Naive B cell (primary cell): ENCODE data around the gene OR1S1. TPM values are rescaled to one million over a fixed set of nuclear protein-coding genes. Genes with fewer than 3 reads are reported as not detected.

ENCODE experiments used
- ATAC-seq, 2 donors: fragments of 150-1000 bp; cut with Tn5 transposase; 2 replicates each; pipeline ENCODE4 v1.10.0; 2021; ENCODE audit warnings: low read depth in 2 of 2, mild to moderate bottlenecking in 2 of 2, moderate library complexity in 2 of 2
- DNase-seq: peaks from one replicate; pipeline ENCODE4 v3.0.0; 2022
- H3K27ac Mint-ChIP-seq, 6 donors: one replicate each; pipeline ENCODE4 v1.8.0; 2020 to 2022; ENCODE audit warnings: mild to moderate bottlenecking in 6 of 6, mixed read lengths in 6 of 6, moderate library complexity in 5 of 6, inconsistent platforms in 2 of 6
- H3K27me3 Mint-ChIP-seq, 3 donors: one replicate each; pipeline ENCODE4 v1.8.0; 2021 to 2022; ENCODE audit warnings: mixed read lengths in 3 of 3, mild to moderate bottlenecking in 1 of 3
- H3K36me3 Mint-ChIP-seq, 2 donors: one replicate each; pipeline ENCODE4 v1.8.0; 2020 to 2022; ENCODE audit warnings: mixed read lengths in 2 of 2, inconsistent platforms in 1 of 2, mild to moderate bottlenecking in 1 of 2
- H3K4me1 Mint-ChIP-seq, 3 donors: one replicate each; pipeline ENCODE4 v1.8.0; 2020 to 2022; ENCODE audit warnings: mixed read lengths in 3 of 3, inconsistent platforms in 1 of 3, mild to moderate bottlenecking in 1 of 3, moderate library complexity in 1 of 3
- H3K4me3 Mint-ChIP-seq, 8 donors: one replicate each; pipeline ENCODE4 v1.8.0; 2020 to 2022; ENCODE audit warnings: mild to moderate bottlenecking in 8 of 8, mixed read lengths in 8 of 8, moderate library complexity in 8 of 8, inconsistent platforms in 2 of 8
- H3K9me3 Mint-ChIP-seq, 7 donors: one replicate each; pipeline ENCODE4 v1.8.0; 2020 to 2022; ENCODE audit warnings: mixed read lengths in 7 of 7, mild to moderate bottlenecking in 5 of 7, inconsistent platforms in 2 of 7, moderate library complexity in 1 of 7
- polyA plus RNA-seq, 6 donors: library from polyadenylated mRNA; unstranded; fragments of 300-500 nt; fragmentation: Illumina TruSeq; gene quantifications; one replicate each; pipeline ENCODE4 v1.2.3, GENCODE V29; 2021; ENCODE audit warnings: low read depth in 6 of 6

The OR1S1 gene
- polyA plus RNA-seq, 6 donors from 2014 or later: not detected

GRCh38 chr11:58216476-58216875 lies 4.0 kb downstream of the OR1S1 start:
- ATAC-seq (no peak), DNase-seq (no peak)
- H3K27me3 Mint-ChIP-seq: peaks cover 13 to 23% (median 23%) of the 10 kb centered on the region in 3 donors
- H3K9me3 Mint-ChIP-seq: peaks cover 0 to 2% (median 0%) of the 10 kb centered on the region in 7 donors
- no peak overlapping the region for H3K27ac Mint-ChIP-seq
- H3K4me3 Mint-ChIP-seq: no peak overlapping the region
- H3K4me1 Mint-ChIP-seq: no peaks in the 10 kb centered on the region
- H3K36me3 Mint-ChIP-seq: no peaks in the 10 kb centered on the region

GRCh38 chr11:58222721-58223120 lies 10.2 kb downstream of the OR1S1 start:
- no peaks in the 10 kb centered on the region for H3K36me3 Mint-ChIP-seq
- no peaks in the 10 kb centered on the region for H3K4me1 Mint-ChIP-seq
- peaks cover 0 to 2% (median 0%) of the 10 kb centered on the region in 7 donors for H3K9me3 Mint-ChIP-seq
- ATAC-seq: no peak
- no peak for DNase-seq
- H3K4me3 Mint-ChIP-seq: no peak overlapping the region
- H3K27ac Mint-ChIP-seq: no peak overlapping the region
- H3K27me3 Mint-ChIP-seq: peaks cover 12 to 26% (median 18%) of the 10 kb centered on the region in 3 donors

- ATAC-seq: no peak
- Mint-ChIP-seq H3K27me3 (peaks cover 7 to 26% (median 21%) of the 10 kb centered on the region in 3 donors), H3K36me3 (peaks cover 0 to 5% of the 10 kb centered on the region in 2 donors), H3K4me1 (no peaks in the 10 kb centered on the region), H3K9me3 (peaks cover 0 to 9% (median 3%) of the 10 kb centered on the region in 7 donors), H3K4me3 (no peak overlapping the region), H3K27ac (peak overlapping the region in 1 of 6 donors; percentile 52)
- DNase-seq: no peak
These were observed 15.6 kb downstream of the OR1S1 start for GRCh38 chr11:58227956-58228615.

- H3K27me3 Mint-ChIP-seq: peaks cover 12 to 38% (median 16%) of the 10 kb centered on the region in 3 donors
- no peaks in the 10 kb centered on the region for H3K36me3 Mint-ChIP-seq
- no peaks in the 10 kb centered on the region for H3K4me1 Mint-ChIP-seq
- DNase-seq: no peak
- no peak for ATAC-seq
- no peak overlapping the region for H3K4me3 Mint-ChIP-seq
- peaks cover 10 to 35% (median 15%) of the 10 kb centered on the region in 7 donors for H3K9me3 Mint-ChIP-seq
- no peak overlapping the region for H3K27ac Mint-ChIP-seq
These were observed 31.4 kb downstream of the OR1S1 start for GRCh38 chr11:58243954-58244353.

- Mint-ChIP-seq H3K27me3 (peaks cover 0 to 7% (median 0%) of the 10 kb centered on the region in 3 donors), H3K9me3 (peaks cover 4 to 64% (median 18%) of the 10 kb centered on the region in 7 donors), H3K27ac (no peak overlapping the region), H3K36me3 (no peaks in the 10 kb centered on the region), H3K4me3 (no peak overlapping the region), H3K4me1 (no peaks in the 10 kb centered on the region)
- DNase-seq: no peak
- ATAC-seq: no peak
These were observed 42.4 kb downstream of the OR1S1 start for GRCh38 chr11:58254936-58255335.

GRCh38 chr11:58259983-58260382 lies 47.5 kb downstream of the OR1S1 start:
- Mint-ChIP-seq H3K4me3 (no peak overlapping the region), H3K27ac (no peak overlapping the region), H3K9me3 (peaks cover 0 to 15% (median 8%) of the 10 kb centered on the region in 7 donors), H3K27me3 (peaks cover 0 to 7% (median 0%) of the 10 kb centered on the region in 3 donors), H3K36me3 (no peaks in the 10 kb centered on the region), H3K4me1 (no peaks in the 10 kb centered on the region)
- DNase-seq: no peak
- ATAC-seq: no peak

Other genes starting within 250 kb of the OR1S1 start
- not detected for gene OR9Q1, start 188.8 kb upstream of the OR1S1 start, polyA plus RNA-seq
- not detected for gene OR6Q1, start 181.8 kb upstream of the OR1S1 start, polyA plus RNA-seq
- not detected for gene OR9I1, start 87.2 kb upstream of the OR1S1 start, polyA plus RNA-seq
- gene OR9Q2, start 23.6 kb upstream of the OR1S1 start, polyA plus RNA-seq: not detected
- gene OR1S2, start 8.6 kb upstream of the OR1S1 start, polyA plus RNA-seq: not detected
- not detected for gene OR10Q1, start 16.2 kb downstream of the OR1S1 start, polyA plus RNA-seq
- not detected for gene OR10W1, start 55.5 kb downstream of the OR1S1 start, polyA plus RNA-seq
- gene OR5B17, start 146.3 kb downstream of the OR1S1 start, polyA plus RNA-seq: not detected
- not detected for gene OR5B3, start 194.2 kb downstream of the OR1S1 start, polyA plus RNA-seq
- gene OR5B2, start 215.4 kb downstream of the OR1S1 start, polyA plus RNA-seq: not detected
- not detected for gene OR5B12, start 229.5 kb downstream of the OR1S1 start, polyA plus RNA-seq